Activated T-cell treated with anti-CD3 and anti-CD28 coated beads, Interleukin-2, amount 50 U/mL, for 4 hours (primary cell): ENCODE results near the gene HOXC9. TPM values are rescaled to one million over a fixed set of nuclear protein-coding genes. Genes with fewer than 3 reads are reported as not detected.
A peak's percentile ranks its signal among the peaks of the same experiment; 100 is the strongest.

Experiments used
- ATAC-seq, 2 donors: fragments of 200-7000 bp; cut with Tn5 transposase; one replicate each; pipeline ENCODE4 v1.10.0; 2021
- DNase-seq: peaks from one replicate; pipeline ENCODE4 v3.0.0-alpha.2; 2020
- H3K27me3 Mint-ChIP-seq: one replicate; pipeline ENCODE4 v1.8.0; 2021; ENCODE audit warnings: low read depth, mixed read lengths
- H3K36me3 Mint-ChIP-seq: one replicate; pipeline ENCODE4 v1.8.0; 2022; ENCODE audit warnings: mixed read lengths; ENCODE audit not compliant: insufficient read depth
- H3K4me1 Mint-ChIP-seq: one replicate; pipeline ENCODE4 v1.8.0; 2021; ENCODE audit warnings: low read depth, mixed read lengths
- H3K4me3 Mint-ChIP-seq: one replicate; pipeline ENCODE4 v1.8.0; 2021; ENCODE audit warnings: mild to moderate bottlenecking, moderate library complexity, mixed read lengths
- H3K9me3 Mint-ChIP-seq: one replicate; pipeline ENCODE4 v1.8.0; 2021; ENCODE audit warnings: mixed read lengths
- total RNA-seq, 3 donors: library from RNA; stranded (reverse); gene quantifications; one replicate each; pipeline ENCODE4 v1.2.1, GENCODE V29; 2021

HOXC9 gene
- total RNA-seq, 3 donors from 2014 or later = not detected

DNA sequence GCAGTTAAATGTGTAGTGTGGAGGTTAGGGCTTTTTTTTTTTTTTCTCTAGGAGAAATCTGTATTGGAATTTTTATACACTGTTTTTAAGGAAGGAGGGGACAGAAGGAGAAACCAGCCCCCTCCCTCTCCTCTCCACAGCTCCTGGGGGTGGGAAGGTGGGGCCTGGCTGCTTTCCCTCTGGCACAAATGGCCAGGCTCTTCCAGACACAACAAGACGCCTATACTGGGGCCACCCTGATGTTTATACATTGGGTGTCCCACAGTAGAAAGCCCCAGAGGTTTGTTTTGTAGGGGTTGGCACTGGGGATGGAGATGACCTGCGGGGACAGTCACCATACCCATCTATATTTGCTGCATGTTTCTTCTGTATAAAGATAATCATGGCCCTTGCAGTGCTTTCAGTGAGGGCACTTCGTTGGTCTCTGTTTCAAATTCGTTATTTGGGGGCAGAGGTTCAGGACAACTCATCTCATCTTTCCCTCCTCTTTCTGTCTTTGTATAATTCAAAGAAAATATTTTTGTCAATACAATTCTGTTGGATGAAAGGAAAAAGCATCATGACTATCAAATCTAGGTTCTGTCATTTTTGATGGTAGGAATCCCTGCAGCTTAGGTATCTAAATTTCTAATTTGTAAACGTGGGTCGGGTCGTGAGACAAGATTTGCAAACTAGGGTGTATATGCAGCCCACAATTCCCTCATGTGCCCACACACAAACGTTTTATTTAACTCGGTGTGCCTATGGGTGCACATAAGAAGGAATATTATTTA, 23.0 kb upstream of the HOXC9 start:
- DNase-seq = no peak
- Mint-ChIP-seq H3K4me3 (no peak overlapping the region), H3K4me1 (peaks cover 19% of the 10 kb centered on the region), H3K9me3 (peaks cover 6% of the 10 kb centered on the region), H3K36me3 (no peaks in the 10 kb centered on the region), H3K27me3 (peaks cover 89% of the 10 kb centered on the region)
- no peak for ATAC-seq

DNA sequence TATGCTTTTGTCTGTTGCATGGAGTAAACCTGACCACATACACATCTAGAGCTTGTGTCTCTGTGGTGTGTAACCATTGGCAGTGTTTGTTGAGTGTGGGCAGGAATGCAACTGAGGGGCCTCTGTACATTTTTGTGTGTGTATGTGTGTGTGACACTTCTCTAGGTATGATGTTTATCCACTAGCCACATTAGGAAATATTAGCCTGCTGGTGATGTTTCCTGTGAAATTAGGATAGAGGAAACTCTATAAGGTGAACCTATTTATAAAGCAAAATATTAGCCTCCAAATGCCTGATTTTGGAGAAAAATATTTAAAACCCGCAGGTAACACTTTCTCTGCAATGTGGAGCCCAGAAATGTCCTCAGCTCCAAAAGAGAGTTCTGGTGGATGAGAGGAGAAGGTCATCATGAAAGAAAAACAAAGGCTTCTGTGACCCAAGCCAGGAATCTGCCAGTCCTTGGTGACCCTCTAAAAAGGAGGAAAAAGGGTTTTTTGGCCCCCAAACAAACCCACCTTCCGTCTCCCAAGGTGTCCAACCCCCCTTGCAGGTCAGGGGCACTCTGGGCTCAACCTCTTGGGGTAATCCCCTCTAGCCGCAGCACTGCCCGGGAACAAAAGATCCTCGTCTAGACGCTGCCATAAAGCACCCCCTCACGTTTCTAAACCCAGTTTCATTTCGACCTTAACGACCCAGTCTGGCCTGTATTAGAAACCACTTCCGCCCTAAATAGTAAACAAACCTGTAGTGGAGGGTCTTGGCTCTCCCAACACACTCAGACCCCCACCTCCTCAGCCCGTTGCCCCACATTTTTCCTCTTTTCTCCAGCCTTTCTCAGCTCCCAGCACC, 22.1 kb upstream of the HOXC9 start:
- no peak for DNase-seq
- H3K36me3 Mint-ChIP-seq = no peaks in the 10 kb centered on the region
- H3K27me3 Mint-ChIP-seq = peaks cover 89% of the 10 kb centered on the region
- H3K4me1 Mint-ChIP-seq = peaks cover 19% of the 10 kb centered on the region
- ATAC-seq = no peak
- H3K4me3 Mint-ChIP-seq = no peak overlapping the region
- peaks cover 5% of the 10 kb centered on the region for H3K9me3 Mint-ChIP-seq

DNA sequence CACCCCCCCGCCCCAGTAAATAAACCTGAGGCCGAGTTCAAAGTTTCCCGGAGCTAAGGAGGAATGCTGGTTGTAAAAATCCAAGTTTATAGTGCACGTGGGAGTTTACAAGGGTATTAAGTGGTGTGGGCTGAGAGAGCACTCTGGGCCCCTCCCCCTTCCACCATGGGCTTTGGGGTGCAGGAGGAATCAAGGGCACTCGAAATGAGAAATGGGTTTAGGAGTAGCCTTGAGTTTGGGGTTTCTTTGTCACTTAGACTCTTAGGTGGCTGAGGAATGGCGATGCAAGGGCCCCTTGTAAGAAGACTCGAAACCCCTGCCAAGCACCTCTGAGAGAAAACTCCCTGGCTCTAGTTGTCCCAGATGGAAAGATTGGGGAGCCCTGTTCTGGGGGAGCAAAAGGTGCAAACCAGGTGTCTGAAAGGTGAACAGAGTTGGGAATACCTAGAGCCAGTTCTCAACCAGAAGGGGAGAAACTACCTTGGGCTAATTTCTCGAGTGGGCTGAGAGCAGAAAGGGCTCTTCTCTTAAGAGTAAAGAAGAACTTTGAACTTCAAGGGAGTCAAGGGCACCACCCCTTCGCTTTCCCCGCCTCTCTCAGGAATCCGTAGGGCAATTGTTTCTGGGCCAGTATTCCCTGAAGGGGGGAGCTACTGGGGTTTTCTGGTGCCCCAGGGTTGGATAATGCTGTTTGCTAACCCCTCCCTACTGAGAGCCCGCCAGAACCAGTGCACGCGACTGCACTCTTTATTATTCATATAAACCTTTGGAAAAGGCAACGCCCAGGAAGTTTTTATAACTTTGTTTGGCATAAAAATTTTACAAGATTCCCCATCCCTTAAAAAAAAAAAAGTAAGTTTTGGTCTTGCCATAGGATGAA, 21.2 kb upstream of the HOXC9 start:
- Mint-ChIP-seq H3K27me3 (peaks cover 91% of the 10 kb centered on the region), H3K36me3 (no peaks in the 10 kb centered on the region), H3K4me3 (no peak overlapping the region), H3K4me1 (peaks cover 13% of the 10 kb centered on the region), H3K9me3 (no peaks in the 10 kb centered on the region)
- DNase-seq (no peak), ATAC-seq (no peak)

DNA sequence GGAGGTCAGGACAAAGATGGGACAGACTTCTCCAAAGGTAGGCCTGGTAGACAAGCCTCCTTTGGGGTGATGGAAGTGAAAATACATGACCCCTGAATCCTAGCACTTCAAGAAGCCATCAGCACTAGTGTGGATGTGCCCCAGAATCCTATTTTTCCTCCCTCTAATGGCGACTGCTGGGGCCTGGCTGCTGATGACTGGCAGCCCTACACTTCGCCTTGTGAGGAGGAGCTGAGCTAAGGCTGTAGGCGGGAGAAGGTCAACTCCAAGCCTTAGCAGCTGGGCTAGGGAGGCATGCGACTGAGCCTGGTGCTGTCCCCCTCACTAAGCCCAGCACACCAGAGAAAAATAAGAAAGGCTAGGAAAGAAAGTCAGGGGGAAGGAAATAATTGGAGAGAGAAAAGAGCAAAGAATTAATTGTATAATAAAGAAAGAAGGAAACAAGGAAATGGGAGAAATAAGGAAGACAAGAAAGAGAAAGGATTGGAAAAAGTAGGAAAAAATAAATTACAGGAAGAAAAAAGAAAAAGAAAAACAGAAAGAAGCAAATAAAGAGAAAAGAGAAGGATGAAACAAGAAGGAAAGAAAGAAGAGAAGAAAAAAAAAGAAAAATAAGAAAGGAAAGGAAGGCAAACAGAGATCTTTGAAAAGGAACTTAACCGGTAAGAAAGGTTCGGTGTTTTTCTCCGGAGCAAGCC, 19.7 kb upstream of the HOXC9 start:
- Mint-ChIP-seq H3K4me1 (peaks cover 9% of the 10 kb centered on the region), H3K36me3 (no peaks in the 10 kb centered on the region), H3K27me3 (peaks cover 91% of the 10 kb centered on the region), H3K9me3 (no peaks in the 10 kb centered on the region), H3K4me3 (no peak overlapping the region)
- DNase-seq (no peak), ATAC-seq (no peak)

DNA sequence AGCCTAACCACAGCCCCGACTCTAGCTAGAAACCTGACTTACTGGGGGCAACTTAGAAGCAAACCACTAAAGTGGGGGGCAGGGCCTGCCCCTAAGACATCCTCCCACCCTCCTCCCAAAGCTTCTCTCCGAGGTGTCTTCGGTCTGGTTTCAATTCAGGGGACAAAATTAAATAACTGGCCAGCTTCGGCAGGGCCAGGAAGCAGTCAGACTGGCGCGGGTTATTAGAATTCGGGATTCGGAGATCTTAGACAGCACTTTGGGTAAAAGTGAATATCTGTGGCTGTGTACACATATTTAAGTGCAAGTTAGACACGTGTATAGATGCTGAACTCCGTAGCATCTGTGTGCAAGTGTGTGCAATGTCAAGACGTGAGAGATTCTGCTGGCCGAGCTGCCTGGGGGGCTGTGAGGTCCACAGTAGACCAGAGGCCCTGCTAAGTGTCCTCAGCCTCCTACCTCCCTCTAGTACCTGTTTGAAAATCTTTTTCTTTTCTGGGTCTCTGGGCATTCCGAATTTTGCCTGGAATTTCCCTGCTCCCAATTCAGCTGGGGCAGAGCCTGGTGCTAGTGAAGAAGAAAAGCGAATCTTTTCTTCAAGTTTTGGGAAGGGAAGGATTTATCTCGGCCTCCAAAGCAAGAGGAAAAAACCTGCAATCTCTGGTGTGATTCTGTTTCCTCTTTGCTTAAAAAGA, 19.0 kb upstream of the HOXC9 start:
- no peak for DNase-seq
- no peak for ATAC-seq
- no peak overlapping the region for H3K4me3 Mint-ChIP-seq
- no peaks in the 10 kb centered on the region for H3K36me3 Mint-ChIP-seq
- H3K27me3 Mint-ChIP-seq = peaks cover 90% of the 10 kb centered on the region
- H3K4me1 Mint-ChIP-seq = peaks cover 8% of the 10 kb centered on the region
- no peaks in the 10 kb centered on the region for H3K9me3 Mint-ChIP-seq

DNA sequence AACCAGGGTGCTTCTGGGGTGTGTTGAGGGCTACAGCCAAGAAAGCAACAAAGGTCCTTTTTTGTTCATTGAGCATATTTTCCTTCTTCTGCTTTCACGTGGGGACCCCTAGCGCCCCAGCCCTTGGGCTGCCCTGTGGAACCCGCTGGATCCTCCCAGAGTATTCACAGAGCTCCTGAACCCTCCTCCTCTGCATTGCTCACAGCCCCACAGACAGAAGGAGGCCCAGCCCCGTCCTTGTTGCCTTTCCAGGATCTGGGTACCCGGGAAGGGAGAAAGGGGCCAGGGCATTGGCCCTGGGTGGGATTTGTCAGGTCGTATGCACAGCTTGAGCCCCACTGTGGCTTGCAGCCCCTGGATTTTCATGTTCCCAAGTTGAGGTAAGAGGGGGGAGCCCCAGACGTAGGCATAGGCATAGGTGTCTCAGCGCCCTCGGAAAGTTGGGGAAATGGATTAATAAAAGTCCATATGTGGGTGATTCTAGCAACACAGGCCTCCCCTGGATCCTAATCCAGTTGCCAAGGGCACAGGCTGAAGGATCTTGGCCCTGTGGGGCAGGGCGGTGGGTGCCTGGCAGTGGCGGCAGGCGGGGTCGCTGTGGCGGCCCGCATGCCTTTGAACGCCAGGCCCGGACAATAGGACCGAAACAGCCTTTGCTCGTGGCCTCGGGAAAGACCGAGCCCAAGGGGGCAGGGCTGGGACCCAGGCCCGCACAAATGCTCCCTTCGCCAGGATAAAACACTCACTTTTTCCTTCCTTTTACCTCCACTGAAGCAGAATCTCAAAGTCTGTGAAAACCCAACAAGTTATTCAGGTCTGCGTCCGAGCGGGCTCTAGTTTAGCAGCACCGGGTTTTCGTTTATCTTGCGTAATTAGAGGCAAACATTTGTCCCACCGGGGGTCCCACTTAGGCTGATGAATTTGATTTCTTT, 18.1 kb upstream of the HOXC9 start:
- H3K9me3 Mint-ChIP-seq = no peaks in the 10 kb centered on the region
- peaks cover 13% of the 10 kb centered on the region for H3K4me1 Mint-ChIP-seq
- DNase-seq (no peak), ATAC-seq (no peak)
- no peak overlapping the region for H3K4me3 Mint-ChIP-seq
- peaks cover 91% of the 10 kb centered on the region for H3K27me3 Mint-ChIP-seq
- H3K36me3 Mint-ChIP-seq = no peaks in the 10 kb centered on the region

DNA sequence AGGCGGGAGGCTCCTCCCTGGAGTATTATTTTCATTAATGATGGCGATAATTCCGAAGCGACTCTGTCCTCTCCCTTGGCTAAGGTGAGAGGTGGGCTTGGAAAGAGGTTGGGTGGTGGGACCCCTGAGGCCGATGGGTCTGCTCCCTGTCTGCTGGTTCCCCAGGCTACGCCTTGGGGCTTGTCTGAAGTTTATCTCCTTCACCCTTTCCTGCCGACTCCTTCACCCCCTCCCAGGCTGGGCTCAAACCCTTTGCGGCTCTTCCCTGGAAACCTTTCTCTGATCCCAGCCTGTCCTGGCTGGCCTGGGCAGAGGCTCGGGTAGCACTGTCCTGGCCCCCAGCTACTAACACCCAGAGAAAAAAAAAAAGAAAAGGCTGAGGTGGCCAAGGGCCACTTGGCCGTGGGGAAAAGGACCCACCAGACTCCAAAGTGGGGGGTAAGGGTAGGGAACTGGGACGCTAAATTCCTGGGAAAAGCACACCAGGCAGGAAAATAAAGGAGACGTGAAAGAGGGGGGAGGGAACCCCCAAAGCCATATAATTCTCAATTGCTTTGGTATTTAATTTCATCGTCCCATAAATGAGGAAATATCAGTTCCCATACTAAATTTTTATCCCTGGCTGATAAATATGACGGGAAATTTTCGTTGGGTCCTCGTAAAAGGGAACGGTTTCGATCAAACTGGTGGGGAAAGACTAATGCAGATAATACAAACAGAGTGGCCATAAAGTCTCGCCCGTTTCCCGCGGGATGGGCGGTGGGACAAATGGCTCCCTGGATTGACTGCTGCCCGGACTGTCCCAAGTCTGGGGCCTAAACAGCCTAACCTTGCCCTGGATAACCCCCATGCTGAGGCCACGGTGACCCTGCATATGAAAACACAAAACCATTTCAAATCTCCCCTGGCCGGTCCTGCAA, 17.1 kb upstream of the HOXC9 start:
- no peak overlapping the region for H3K4me3 Mint-ChIP-seq
- H3K9me3 Mint-ChIP-seq = no peaks in the 10 kb centered on the region
- ATAC-seq (no peak), DNase-seq (no peak)
- H3K36me3 Mint-ChIP-seq = no peaks in the 10 kb centered on the region
- peaks cover 13% of the 10 kb centered on the region for H3K4me1 Mint-ChIP-seq
- H3K27me3 Mint-ChIP-seq = peaks cover 92% of the 10 kb centered on the region

DNA sequence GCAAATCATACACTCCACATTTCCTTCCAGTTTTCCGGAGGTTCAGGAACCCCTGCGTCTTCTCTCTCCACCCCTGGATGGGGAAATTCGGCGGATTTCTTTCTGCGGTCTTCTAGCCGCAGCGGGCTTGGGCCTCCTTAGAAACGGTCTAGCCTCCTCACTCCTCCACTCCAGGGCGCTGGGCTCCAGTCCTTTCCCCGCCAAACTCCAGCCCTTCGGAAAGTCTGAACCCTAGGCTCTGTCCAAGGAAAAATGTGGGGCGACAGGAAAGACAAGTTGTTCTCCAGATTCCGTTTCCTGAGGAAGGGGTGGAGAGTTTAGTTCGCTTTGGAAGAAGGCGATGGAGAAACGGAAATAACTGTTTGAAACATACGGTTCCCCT, 16.4 kb upstream of the HOXC9 start:
- no peaks in the 10 kb centered on the region for H3K36me3 Mint-ChIP-seq
- H3K9me3 Mint-ChIP-seq = no peaks in the 10 kb centered on the region
- no peak overlapping the region for H3K4me3 Mint-ChIP-seq

DNA sequence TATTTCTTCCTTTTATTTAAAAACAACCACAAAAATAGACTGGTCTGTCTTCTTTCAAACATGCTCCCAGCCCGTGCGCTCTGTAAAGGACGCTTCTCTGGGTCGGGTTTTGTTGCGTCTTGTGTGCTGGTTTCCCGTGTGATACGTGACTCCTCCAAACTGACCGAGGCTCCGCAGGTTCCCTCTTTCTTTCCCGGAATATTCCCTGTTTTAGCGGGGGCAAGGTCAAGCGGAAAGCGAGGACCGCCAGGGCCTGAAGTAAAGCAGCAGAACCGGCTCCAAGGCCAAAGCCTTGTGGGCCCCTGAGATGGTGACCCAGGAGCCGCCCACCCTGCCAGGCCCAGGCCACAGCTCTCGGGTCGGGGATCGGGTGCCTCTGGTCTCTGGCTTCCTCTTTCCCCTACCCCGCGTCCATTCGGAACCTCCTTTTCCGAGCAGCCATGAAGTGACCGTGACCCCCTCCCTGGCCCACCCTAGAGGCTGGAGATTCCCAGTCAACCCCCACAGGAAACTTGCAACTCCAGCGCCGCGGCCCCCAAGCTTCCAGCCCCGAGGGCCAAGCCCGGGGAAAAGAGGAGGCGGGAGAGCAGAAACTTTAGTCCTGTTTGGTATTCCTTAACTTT, 15.9 kb upstream of the HOXC9 start:
- ATAC-seq = no peak
- Mint-ChIP-seq H3K27me3 (peaks cover 93% of the 10 kb centered on the region), H3K9me3 (no peaks in the 10 kb centered on the region), H3K4me1 (peaks cover 17% of the 10 kb centered on the region), H3K4me3 (no peak overlapping the region), H3K36me3 (no peaks in the 10 kb centered on the region)
- DNase-seq = no peak

More for the DNA sequence above, 16.4 kb upstream of the HOXC9 start:
- Mint-ChIP-seq H3K4me1 (peaks cover 12% of the 10 kb centered on the region), H3K27me3 (peaks cover 93% of the 10 kb centered on the region)
- no peak for ATAC-seq
- no peak for DNase-seq

DNA sequence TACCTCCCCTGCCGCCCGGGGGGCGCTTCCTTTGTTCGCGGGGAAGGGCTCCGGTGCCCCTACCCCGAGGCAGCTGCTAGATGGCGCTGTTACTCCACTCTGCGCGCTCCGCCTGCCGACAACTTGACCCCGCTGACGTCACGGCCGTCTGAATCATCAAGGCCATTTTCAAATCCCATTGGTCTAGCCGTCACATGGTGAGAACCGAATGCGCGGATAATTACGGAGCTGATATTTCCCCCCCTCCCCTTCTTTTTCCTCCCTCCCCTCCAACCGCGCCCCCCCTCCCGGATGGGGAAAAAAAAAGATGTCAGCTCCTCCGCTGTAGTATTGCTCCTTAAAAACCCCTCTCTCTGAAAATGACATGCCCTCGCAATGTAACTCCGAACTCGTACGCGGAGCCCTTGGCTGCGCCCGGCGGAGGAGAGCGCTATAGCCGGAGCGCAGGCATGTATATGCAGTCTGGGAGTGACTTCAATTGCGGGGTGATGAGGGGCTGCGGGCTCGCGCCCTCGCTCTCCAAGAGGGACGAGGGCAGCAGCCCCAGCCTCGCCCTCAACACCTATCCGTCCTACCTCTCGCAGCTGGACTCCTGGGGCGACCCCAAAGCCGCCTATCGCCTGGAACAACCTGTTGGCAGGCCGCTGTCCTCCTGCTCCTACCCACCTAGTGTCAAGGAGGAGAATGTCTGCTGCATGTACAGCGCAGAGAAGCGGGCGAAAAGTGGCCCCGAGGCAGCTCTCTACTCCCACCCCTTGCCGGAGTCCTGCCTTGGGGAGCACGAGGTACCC, 14.9 kb upstream of the HOXC9 start, which contains the start of gene HOXC10:
TSS of gene HOXC10 (plus strand) at position 246 of the 791 bp plus-strand sequence. CDS start at position 360, 114 bp downstream.
- H3K36me3 Mint-ChIP-seq = no peaks in the 10 kb centered on the region

DNA sequence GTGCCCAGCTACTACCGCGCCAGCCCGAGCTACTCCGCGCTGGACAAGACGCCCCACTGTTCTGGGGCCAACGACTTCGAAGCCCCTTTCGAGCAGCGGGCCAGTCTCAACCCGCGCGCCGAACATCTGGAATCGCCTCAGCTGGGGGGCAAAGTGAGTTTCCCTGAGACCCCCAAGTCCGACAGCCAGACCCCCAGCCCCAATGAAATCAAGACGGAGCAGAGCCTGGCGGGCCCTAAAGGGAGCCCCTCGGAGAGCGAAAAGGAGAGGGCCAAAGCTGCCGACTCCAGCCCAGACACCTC, 14.3 kb upstream of the HOXC9 start:
- H3K4me1 Mint-ChIP-seq = peaks cover 33% of the 10 kb centered on the region
- peaks cover 93% of the 10 kb centered on the region for H3K27me3 Mint-ChIP-seq
- H3K9me3 Mint-ChIP-seq = no peaks in the 10 kb centered on the region
- no peaks in the 10 kb centered on the region for H3K36me3 Mint-ChIP-seq
- DNase-seq (no peak), ATAC-seq (no peak)
- H3K4me3 Mint-ChIP-seq = no peak overlapping the region

More for the DNA sequence above, 14.9 kb upstream of the HOXC9 start, which contains the start of gene HOXC10:
- peaks cover 93% of the 10 kb centered on the region for H3K27me3 Mint-ChIP-seq
- DNase-seq (peak; percentile 74), ATAC-seq (peak; percentile 70 to 75)
- peaks cover 28% of the 10 kb centered on the region for H3K4me1 Mint-ChIP-seq
- H3K9me3 Mint-ChIP-seq = no peaks in the 10 kb centered on the region
- H3K4me3 Mint-ChIP-seq = peak within 1 kb of the TSS; percentile 21
